ENCODE results near the gene IGF2R. TPM values are rescaled to one million over a fixed set of nuclear protein-coding genes. Genes with fewer than 3 reads are reported as not detected.

Gene IGF2R
- total and polyA plus RNA-seq, 2 of the 13 experiments (the other 11 are each of a cell fraction or from before 2014, with no cell fraction given): 38.3 to 70.0 TPM

DNA sequence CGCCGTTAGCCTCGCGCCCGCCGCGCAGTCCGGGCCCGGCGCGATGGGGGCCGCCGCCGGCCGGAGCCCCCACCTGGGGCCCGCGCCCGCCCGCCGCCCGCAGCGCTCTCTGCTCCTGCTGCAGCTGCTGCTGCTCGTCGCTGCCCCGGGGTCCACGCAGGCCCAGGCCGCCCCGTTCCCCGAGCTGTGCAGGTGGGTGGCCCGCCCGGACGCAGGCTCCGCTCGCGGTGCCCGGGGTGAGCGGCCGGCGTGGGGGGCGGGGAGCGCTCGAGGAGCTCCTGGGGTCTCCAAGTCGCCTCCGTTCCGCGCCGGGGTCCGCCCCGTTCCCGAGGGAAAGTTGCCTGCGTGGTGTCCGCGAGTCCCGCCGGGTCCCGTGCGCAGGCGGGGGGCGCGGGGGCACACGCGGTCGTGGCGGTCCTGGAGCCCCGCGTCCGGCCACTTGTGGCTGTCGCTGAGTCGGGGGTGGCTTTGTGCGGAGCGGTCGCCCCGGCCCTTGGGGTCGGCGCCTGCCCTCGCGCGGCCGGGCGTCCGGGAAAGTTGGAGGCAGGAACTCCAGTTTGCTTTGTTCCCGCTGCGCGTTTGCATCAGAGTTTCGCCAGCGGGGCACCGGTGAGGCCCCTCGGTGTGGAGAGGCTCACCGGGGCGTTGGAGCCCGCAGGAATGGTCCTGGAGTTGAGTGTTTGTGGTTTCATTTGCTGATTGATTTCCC, 476 bp downstream of the IGF2R start (continued):
- TF ChIP-seq, protein P1, sequence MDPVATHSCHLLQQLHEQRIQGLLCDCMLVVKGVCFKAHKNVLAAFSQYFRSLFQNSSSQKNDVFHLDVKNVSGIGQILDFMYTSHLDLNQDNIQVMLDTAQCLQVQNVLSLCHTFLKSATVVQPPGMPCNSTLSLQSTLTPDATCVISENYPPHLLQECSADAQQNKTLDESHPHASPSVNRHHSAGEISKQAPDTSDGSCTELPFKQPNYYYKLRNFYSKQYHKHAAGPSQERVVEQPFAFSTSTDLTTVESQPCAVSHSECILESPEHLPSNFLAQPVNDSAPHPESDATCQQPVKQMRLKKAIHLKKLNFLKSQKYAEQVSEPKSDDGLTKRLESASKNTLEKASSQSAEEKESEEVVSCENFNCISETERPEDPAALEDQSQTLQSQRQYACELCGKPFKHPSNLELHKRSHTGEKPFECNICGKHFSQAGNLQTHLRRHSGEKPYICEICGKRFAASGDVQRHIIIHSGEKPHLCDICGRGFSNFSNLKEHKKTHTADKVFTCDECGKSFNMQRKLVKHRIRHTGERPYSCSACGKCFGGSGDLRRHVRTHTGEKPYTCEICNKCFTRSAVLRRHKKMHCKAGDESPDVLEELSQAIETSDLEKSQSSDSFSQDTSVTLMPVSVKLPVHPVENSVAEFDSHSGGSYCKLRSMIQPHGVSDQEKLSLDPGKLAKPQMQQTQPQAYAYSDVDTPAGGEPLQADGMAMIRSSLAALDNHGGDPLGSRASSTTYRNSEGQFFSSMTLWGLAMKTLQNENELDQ (CRISPR knock-in tag; IDR thresholded peaks at IDR 0.05; ENCODE audit: borderline replicate concordance): no peak
- TF ChIP-seq FOXP1 (IDR thresholded peaks at IDR 0.05) (no peak), FOXP1 (CRISPR knock-in tag; IDR thresholded peaks at IDR 0.05) (no peak), ZNF850 (CRISPR knock-in tag; conservative IDR thresholded peaks at IDR 0.05) (peak; percentile 10; the same call in 1 of the 2 replicates), ZC3H4 (CRISPR knock-in tag; IDR thresholded peaks at IDR 0.05; ENCODE audit: borderline replicate concordance) (no peak), ZNF33B (CRISPR knock-in tag; IDR thresholded peaks at IDR 0.05) (no peak), SKI (IDR thresholded peaks at IDR 0.05; ENCODE audit: partially characterized antibody) (no peak), MED1 (CRISPR knock-in tag; IDR thresholded peaks at IDR 0.05) (peak; percentile 15; the same call in 1 of the 2 replicates), FOXC1 (CRISPR knock-in tag; IDR thresholded peaks at IDR 0.05; ENCODE audit: borderline replicate concordance) (peak; percentile 53; the same call in 1 of the 2 replicates), ZNF768 (CRISPR knock-in tag; IDR thresholded peaks at IDR 0.05) (peak; percentile 58), ATF7-NPFF (CRISPR knock-in tag; IDR thresholded peaks at IDR 0.05; ENCODE audit: low read depth) (no peak; the same call in 1 of the 2 replicates), POLR2G (IDR thresholded peaks at IDR 0.05; ENCODE audit: low read depth, low read length) (no peak; the same call in 1 of the 2 replicates), RBFOX2 (IDR thresholded peaks at IDR 0.05; ENCODE audit: low read depth, low read length) (peak; percentile 80), LCORL (IDR thresholded peaks at IDR 0.05) (no peak), LCORL (CRISPR knock-in tag; IDR thresholded peaks at IDR 0.05) (no peak), ZNF451 (CRISPR knock-in tag; IDR thresholded peaks at IDR 0.05) (no peak), CHD2 (IDR thresholded peaks at IDR 0.05; ENCODE audit: low read depth, low read length) (no peak), NFE2L1 (CRISPR knock-in tag; IDR thresholded peaks at IDR 0.05; ENCODE audit: borderline replicate concordance) (no peak)
- TF ChIP-seq, protein P2, sequence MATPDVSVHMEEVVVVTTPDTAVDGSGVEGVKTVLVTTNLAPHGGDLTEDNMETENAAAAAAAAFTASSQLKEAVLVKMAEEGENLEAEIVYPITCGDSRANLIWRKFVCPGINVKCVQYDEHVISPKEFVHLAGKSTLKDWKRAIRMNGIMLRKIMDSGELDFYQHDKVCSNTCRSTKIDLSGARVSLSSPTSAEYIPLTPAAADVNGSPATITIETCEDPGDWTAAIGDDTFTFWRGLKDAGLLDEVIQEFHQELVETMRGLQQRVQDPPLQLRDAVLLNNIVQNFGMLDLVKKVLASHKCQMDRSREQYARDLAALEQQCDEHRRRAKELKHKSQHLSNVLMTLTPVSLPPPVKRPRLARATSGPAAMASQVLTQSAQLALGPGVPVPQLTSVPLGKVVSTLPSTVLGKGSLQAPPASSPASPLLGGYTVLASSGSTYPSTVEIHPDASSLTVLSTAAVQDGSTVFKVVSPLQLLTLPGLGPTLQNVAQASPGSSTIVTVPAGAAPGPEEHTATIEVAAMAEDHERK (CRISPR knock-in tag; IDR thresholded peaks at IDR 0.05; ENCODE audit: low read depth): no peak
- TF ChIP-seq, protein P3, sequence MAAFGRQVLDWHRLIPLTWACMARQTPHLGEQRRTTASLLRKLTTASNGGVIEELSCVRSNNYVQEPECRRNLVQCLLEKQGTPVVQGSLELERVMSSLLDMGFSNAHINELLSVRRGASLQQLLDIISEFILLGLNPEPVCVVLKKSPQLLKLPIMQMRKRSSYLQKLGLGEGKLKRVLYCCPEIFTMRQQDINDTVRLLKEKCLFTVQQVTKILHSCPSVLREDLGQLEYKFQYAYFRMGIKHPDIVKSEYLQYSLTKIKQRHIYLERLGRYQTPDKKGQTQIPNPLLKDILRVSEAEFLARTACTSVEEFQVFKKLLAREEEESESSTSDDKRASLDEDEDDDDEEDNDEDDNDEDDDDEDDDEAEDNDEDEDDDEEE (CRISPR knock-in tag; IDR thresholded peaks at IDR 0.05): no peak
- TF ChIP-seq, protein P4, sequence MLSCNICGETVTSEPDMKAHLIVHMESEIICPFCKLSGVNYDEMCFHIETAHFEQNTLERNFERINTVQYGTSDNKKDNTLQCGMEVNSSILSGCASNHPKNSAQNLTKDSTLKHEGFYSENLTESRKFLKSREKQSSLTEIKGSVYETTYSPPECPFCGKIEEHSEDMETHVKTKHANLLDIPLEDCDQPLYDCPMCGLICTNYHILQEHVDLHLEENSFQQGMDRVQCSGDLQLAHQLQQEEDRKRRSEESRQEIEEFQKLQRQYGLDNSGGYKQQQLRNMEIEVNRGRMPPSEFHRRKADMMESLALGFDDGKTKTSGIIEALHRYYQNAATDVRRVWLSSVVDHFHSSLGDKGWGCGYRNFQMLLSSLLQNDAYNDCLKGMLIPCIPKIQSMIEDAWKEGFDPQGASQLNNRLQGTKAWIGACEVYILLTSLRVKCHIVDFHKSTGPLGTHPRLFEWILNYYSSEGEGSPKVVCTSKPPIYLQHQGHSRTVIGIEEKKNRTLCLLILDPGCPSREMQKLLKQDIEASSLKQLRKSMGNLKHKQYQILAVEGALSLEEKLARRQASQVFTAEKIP (CRISPR knock-in tag; IDR thresholded peaks at IDR 0.05; ENCODE audit: borderline replicate concordance): no peak
- TF ChIP-seq, protein P5, sequence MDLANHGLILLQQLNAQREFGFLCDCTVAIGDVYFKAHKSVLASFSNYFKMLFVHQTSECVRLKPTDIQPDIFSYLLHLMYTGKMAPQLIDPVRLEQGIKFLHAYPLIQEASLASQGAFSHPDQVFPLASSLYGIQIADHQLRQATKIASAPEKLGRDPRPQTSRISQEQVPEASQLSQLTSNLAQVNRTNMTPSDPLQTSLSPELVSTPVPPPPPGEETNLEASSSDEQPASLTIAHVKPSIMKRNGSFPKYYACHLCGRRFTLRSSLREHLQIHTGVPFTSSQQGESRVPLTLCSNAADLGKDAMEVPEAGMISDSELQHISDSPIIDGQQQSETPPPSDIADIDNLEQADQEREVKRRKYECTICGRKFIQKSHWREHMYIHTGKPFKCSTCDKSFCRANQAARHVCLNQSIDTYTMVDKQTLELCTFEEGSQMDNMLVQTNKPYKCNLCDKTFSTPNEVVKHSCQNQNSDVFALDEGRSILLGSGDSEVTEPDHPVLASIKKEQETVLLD (CRISPR knock-in tag; IDR thresholded peaks at IDR 0.05; ENCODE audit: low read depth): no peak

All from HepG2 (cell line).